Stimulated activated CD8-positive, alpha-beta memory T cell treated with anti-CD3 and anti-CD28 coated beads, Interleukin-2, amount 100 ng/mL, for 1 hour (primary cell): Measurements from ENCODE around the gene NELFCD.

Experiments
- DNase-seq, 2 donors: peaks; one replicate each; pipeline ENCODE4 v3.0.0-alpha.2; 2020; ENCODE audit warnings: low read depth in 2 of 2

Gene NELFCD

GRCh38 chr20:58993332-58994248 lies 12.5 kb downstream of the NELFCD start:
- no peak for DNase-seq

- DNase-seq, result no peak
Measured at GRCh38 chr20:58994390-58995159, 13.5 kb downstream of the NELFCD start.

GRCh38 chr20:58995461-58996225 lies 14.6 kb downstream of the NELFCD start:
- no peak for DNase-seq

GRCh38 chr20:58996226-58996611 lies 15.2 kb downstream of the NELFCD start:
- DNase-seq, result no peak

GRCh38 chr20:58997141-58997770 lies 16.2 kb downstream of the NELFCD start:
- no peak for DNase-seq

- no peak for DNase-seq
Measured at GRCh38 chr20:58998656-58999055, 17.6 kb downstream of the NELFCD start.

GRCh38 chr20:59000326-59000725 lies 19.3 kb downstream of the NELFCD start:
- DNase-seq, result no peak

- DNase-seq, result no peak
Measured at GRCh38 chr20:59001068-59001448, 20.0 kb downstream of the NELFCD start.

GRCh38 chr20:59001449-59002171 lies 20.6 kb downstream of the NELFCD start:
- no peak for DNase-seq

GRCh38 chr20:59002388-59002787 lies 21.3 kb downstream of the NELFCD start:
- no peak for DNase-seq

- DNase-seq, result no peak
Measured at GRCh38 chr20:59002874-59003399, 21.9 kb downstream of the NELFCD start.

- no peak for DNase-seq
Measured at GRCh38 chr20:59003836-59004492, 22.9 kb downstream of the NELFCD start.

- no peak for DNase-seq
Measured at GRCh38 chr20:59004493-59004762, 23.4 kb downstream of the NELFCD start.

- DNase-seq, result peak in 1 of 2 donors; percentile 13
Measured at GRCh38 chr20:59004763-59005522, 23.9 kb downstream of the NELFCD start.

GRCh38 chr20:59005523-59006166 lies 24.6 kb downstream of the NELFCD start:
- no peak for DNase-seq

GRCh38 chr20:59006167-59006863 lies 25.3 kb downstream of the NELFCD start:
- no peak for DNase-seq

- no peak for DNase-seq
Measured at GRCh38 chr20:59006864-59007664, 26.0 kb downstream of the NELFCD start, which contains the start of gene CTSZ. TSS of gene CTSZ (minus strand) at chr20:59007254. CDS start at chr20:59007128, 126 bp downstream.
